ENCODE data around the gene YBX3.

- TF ChIP-seq CTCF (IDR thresholded peaks at IDR 0.05; ENCODE audit: low read depth, low read length, poor library complexity, severe bottlenecking) (no peak), EZH2phosphoT487 (IDR thresholded peaks at IDR 0.05; ENCODE audit: borderline replicate concordance, low read length) (no peak)
These were observed 35.1 kb downstream of the YBX3 start for GRCh38 chr12:10688042-10688441.

Measured in DOHH2 (cell line).